ENCODE measurements around the gene MEGF11. TPM values are rescaled to one million over a fixed set of nuclear protein-coding genes. Genes with fewer than 3 reads are reported as not detected.

Gene MEGF11
- total and polyA plus RNA-seq, 2 donors = 0.11 to 0.13 TPM

- no peak for DNase-seq (ENCODE audit: extremely low spot score)
- Histone ChIP-seq H3K4me3 (ENCODE audit: low read depth, low read length) (no peak overlapping the region), H3K4me1 (ENCODE audit: insufficient read depth) (no peaks in the 10 kb centered on the region), H3K27ac (ENCODE audit: low read depth) (no peak overlapping the region), H3K36me3 (ENCODE audit: insufficient read depth) (no peaks in the 10 kb centered on the region)
- 64% methylated on average over 7 of the region's 7 CpGs for WGBS
These were observed 296.1 kb downstream of the MEGF11 start for GRCh38 chr15:65957451-65957850.

- Histone ChIP-seq H3K27ac (ENCODE audit: low read depth) (no peak overlapping the region), H3K4me1 (ENCODE audit: insufficient read depth) (no peaks in the 10 kb centered on the region), H3K4me3 (ENCODE audit: low read depth, low read length) (no peak overlapping the region), H3K36me3 (ENCODE audit: insufficient read depth) (no peaks in the 10 kb centered on the region)
- no peak for DNase-seq (ENCODE audit: extremely low spot score)
- 93% methylated on average over 3 of the region's 3 CpGs for WGBS
These were observed 296.7 kb downstream of the MEGF11 start for GRCh38 chr15:65956899-65957298.

DNA sequence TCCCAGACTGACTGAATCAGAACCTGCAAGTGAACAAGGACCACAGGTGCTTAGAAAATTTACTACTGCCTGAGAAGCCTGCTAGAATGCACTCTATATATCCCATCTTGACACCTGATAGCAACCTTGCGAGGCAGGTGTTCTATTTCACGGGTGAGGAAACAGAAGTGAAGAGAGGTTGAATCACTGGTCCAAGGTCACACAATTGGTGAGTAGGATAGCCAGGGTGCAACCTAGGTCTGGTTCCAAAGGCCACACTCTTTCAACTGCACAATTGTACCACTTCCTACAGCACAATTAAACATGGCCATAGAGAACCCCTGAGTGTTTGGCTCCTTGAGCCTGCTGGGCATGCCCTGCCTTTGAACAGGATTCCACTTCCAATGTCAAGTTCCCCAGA, 297.2 kb downstream of the MEGF11 start:
- 85% methylated on average over 2 of the region's 2 CpGs for WGBS
- no peak for DNase-seq (ENCODE audit: extremely low spot score)
- no peaks in the 10 kb centered on the region for H3K4me1 ChIP-seq (ENCODE audit: insufficient read depth)
- H3K4me3 ChIP-seq (ENCODE audit: low read depth, low read length) = no peak overlapping the region
- H3K36me3 ChIP-seq (ENCODE audit: insufficient read depth) = no peaks in the 10 kb centered on the region
- no peak overlapping the region for H3K27ac ChIP-seq (ENCODE audit: low read depth)

- Histone ChIP-seq H3K27ac (ENCODE audit: low read depth) (no peak overlapping the region), H3K36me3 (ENCODE audit: insufficient read depth) (no peaks in the 10 kb centered on the region), H3K4me3 (ENCODE audit: low read depth, low read length) (no peak overlapping the region), H3K4me1 (ENCODE audit: insufficient read depth) (no peaks in the 10 kb centered on the region)
- peak; percentile 7 for DNase-seq (ENCODE audit: extremely low spot score)
- 46% methylated on average over 4 of the region's 4 CpGs for WGBS
These were observed 299.2 kb downstream of the MEGF11 start for GRCh38 chr15:65954289-65954741.

DNA sequence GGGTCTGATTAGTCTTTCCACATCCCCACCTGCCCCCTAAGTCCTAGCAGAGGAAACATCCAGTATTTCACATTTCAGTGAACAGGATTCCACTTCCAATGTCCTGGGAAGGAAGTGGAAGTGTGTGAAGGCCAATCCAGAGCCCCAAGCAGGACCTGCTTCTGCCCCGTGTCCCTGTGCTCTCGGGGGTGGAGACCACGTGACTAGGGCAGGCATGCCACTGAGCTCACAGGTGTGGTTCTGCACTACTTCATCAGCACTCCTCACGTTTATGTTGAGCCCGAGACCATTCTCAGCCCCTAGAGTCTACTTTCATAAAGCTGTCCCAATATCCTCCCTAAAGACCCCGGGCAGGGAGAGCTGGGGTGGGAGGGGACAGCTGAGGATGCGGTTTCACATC, 299.9 kb downstream of the MEGF11 start:
- no peaks in the 10 kb centered on the region for H3K4me1 ChIP-seq (ENCODE audit: insufficient read depth)
- no peaks in the 10 kb centered on the region for H3K36me3 ChIP-seq (ENCODE audit: insufficient read depth)
- no peak overlapping the region for H3K27ac ChIP-seq (ENCODE audit: low read depth)
- no peak overlapping the region for H3K4me3 ChIP-seq (ENCODE audit: low read depth, low read length)
- no peak for DNase-seq (ENCODE audit: extremely low spot score)
- WGBS = 75% methylated on average over 7 of the region's 7 CpGs

GRCh38 chr15:65952391-65953053, 301.0 kb downstream of the MEGF11 start:
- no peak overlapping the region for H3K27ac ChIP-seq (ENCODE audit: low read depth)
- H3K36me3 ChIP-seq (ENCODE audit: insufficient read depth) = no peaks in the 10 kb centered on the region
- H3K4me3 ChIP-seq (ENCODE audit: low read depth, low read length) = no peak overlapping the region
- peak; percentile 18 for DNase-seq (ENCODE audit: extremely low spot score)
- no peaks in the 10 kb centered on the region for H3K4me1 ChIP-seq (ENCODE audit: insufficient read depth)
- WGBS = 37% methylated on average over 7 of the region's 7 CpGs

GRCh38 chr15:65951007-65951406, 302.5 kb downstream of the MEGF11 start:
- WGBS = 86% methylated on average over 2 of the region's 2 CpGs
- no peak overlapping the region for H3K27ac ChIP-seq (ENCODE audit: low read depth)
- H3K4me3 ChIP-seq (ENCODE audit: low read depth, low read length) = no peak overlapping the region
- DNase-seq (ENCODE audit: extremely low spot score) = no peak
- no peaks in the 10 kb centered on the region for H3K4me1 ChIP-seq (ENCODE audit: insufficient read depth)
- H3K36me3 ChIP-seq (ENCODE audit: insufficient read depth) = no peaks in the 10 kb centered on the region

- H3K4me3 ChIP-seq (ENCODE audit: low read depth, low read length) = no peak overlapping the region
- no peak for DNase-seq (ENCODE audit: extremely low spot score)
- H3K27ac ChIP-seq (ENCODE audit: low read depth) = no peak overlapping the region
- no peaks in the 10 kb centered on the region for H3K4me1 ChIP-seq (ENCODE audit: insufficient read depth)
- WGBS = 34% methylated on average over 6 of the region's 6 CpGs
- no peaks in the 10 kb centered on the region for H3K36me3 ChIP-seq (ENCODE audit: insufficient read depth)
These were observed 304.1 kb downstream of the MEGF11 start for GRCh38 chr15:65949491-65949890.

- no peak for DNase-seq (ENCODE audit: extremely low spot score)
- Histone ChIP-seq H3K36me3 (ENCODE audit: insufficient read depth) (no peaks in the 10 kb centered on the region), H3K4me1 (ENCODE audit: insufficient read depth) (no peaks in the 10 kb centered on the region), H3K4me3 (ENCODE audit: low read depth, low read length) (no peak overlapping the region), H3K27ac (ENCODE audit: low read depth) (no peak overlapping the region)
- 81% methylated on average over 6 of the region's 6 CpGs for WGBS
These were observed 304.5 kb downstream of the MEGF11 start for GRCh38 chr15:65949011-65949410.

DNA sequence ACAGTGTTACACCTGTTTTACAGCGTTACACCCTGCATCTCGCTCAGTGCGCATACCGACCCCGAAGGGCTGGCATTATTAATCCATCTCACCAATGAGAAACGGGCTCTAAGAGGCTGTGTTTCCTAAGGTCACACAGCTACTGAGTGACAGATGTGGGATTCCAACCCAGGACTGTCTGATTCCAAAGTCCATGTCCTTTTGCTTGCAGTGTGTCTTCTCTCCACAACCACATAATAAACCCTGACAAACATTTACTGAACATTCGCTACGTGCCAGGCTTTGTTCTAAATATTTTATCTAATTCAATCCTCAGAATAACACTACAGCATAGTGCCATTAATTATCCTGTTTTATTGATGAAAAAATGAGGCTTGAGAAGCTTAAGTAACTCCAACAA, 305.2 kb downstream of the MEGF11 start:
- 55% methylated on average over 8 of the region's 8 CpGs for WGBS
- no peak for DNase-seq (ENCODE audit: extremely low spot score)
- Histone ChIP-seq H3K36me3 (ENCODE audit: insufficient read depth) (no peaks in the 10 kb centered on the region), H3K4me3 (ENCODE audit: low read depth, low read length) (no peak overlapping the region), H3K27ac (ENCODE audit: low read depth) (no peak overlapping the region), H3K4me1 (ENCODE audit: insufficient read depth) (no peaks in the 10 kb centered on the region)

DNA sequence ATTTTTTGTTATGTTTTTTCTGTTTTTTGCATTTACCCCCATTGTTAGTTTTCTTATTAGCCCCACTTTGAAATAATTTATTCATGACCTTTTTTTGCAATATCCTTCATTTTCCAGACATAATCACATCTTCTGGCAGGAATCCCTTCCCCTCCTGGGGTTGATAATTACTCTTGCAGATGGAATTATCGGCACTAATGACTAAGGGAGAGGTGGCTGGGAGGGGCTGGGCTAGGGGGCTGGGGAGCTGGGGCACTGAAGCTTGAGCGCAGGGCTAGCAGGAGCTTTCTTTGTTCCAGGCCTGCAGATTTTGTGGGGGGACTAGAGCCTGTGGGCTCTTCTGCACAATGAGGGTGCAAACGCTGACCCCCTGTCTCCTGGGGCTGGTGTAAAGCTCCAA, 306.5 kb downstream of the MEGF11 start:
- Histone ChIP-seq H3K27ac (ENCODE audit: low read depth) (no peak overlapping the region), H3K4me1 (ENCODE audit: insufficient read depth) (no peaks in the 10 kb centered on the region), H3K36me3 (ENCODE audit: insufficient read depth) (no peaks in the 10 kb centered on the region), H3K4me3 (ENCODE audit: low read depth, low read length) (no peak overlapping the region)
- DNase-seq (ENCODE audit: extremely low spot score) = no peak
- 82% methylated on average over 3 of the region's 3 CpGs for WGBS

GRCh38 chr15:65945616-65946015, 307.9 kb downstream of the MEGF11 start:
- Histone ChIP-seq H3K36me3 (ENCODE audit: insufficient read depth) (no peaks in the 10 kb centered on the region), H3K4me1 (ENCODE audit: insufficient read depth) (no peaks in the 10 kb centered on the region), H3K4me3 (ENCODE audit: low read depth, low read length) (no peak overlapping the region), H3K27ac (ENCODE audit: low read depth) (no peak overlapping the region)
- no peak for DNase-seq (ENCODE audit: extremely low spot score)
- WGBS = 82% methylated on average over 6 of the region's 6 CpGs

- Histone ChIP-seq H3K4me3 (ENCODE audit: low read depth, low read length) (no peak overlapping the region), H3K4me1 (ENCODE audit: insufficient read depth) (no peaks in the 10 kb centered on the region), H3K27ac (ENCODE audit: low read depth) (no peak overlapping the region), H3K36me3 (ENCODE audit: insufficient read depth) (no peaks in the 10 kb centered on the region)
- WGBS = 72% methylated on average over 3 of the region's 3 CpGs
- DNase-seq (ENCODE audit: extremely low spot score) = no peak
These were observed 309.1 kb downstream of the MEGF11 start for GRCh38 chr15:65944404-65944803.

- DNase-seq (ENCODE audit: extremely low spot score) = no peak
- H3K27ac ChIP-seq (ENCODE audit: low read depth) = no peak overlapping the region
These were observed 311.1 kb downstream of the MEGF11 start for GRCh38 chr15:65942436-65942835.

DNA sequence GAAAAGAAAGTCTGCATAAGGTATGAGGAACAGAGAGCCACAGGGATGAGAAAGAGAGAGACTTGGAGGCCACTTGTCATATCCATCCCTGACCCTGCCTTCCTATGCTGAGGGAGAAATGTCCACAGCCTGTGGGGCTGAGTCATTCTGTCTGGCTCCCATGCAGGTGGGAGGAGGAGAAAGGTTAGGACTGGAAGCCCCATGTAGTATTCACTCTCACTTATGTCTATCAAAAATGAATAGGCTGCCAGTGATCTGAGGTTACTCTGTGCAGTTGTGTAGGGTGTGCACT, 313.0 kb downstream of the MEGF11 start:
- no peak for DNase-seq (ENCODE audit: extremely low spot score)
- Histone ChIP-seq H3K36me3 (ENCODE audit: insufficient read depth) (no peaks in the 10 kb centered on the region), H3K27ac (ENCODE audit: low read depth) (no peak overlapping the region), H3K4me1 (ENCODE audit: insufficient read depth) (no peaks in the 10 kb centered on the region), H3K4me3 (ENCODE audit: low read depth, low read length) (no peak overlapping the region)

More at GRCh38 chr15:65942436-65942835, 311.1 kb downstream of the MEGF11 start:
- no peaks in the 10 kb centered on the region for H3K36me3 ChIP-seq (ENCODE audit: insufficient read depth)
- H3K4me1 ChIP-seq (ENCODE audit: insufficient read depth) = no peaks in the 10 kb centered on the region
- H3K4me3 ChIP-seq (ENCODE audit: low read depth, low read length) = no peak overlapping the region
- 55% methylated on average over 4 of the region's 4 CpGs for WGBS
